NT2/D1 (cell line): ENCODE measurements around the gene PGBD5.

ENCODE experiments used
- DNase-seq: peaks from one replicate; pipeline ENCODE4 v3.0.0-alpha.2; 2011; ENCODE audit warnings: low read depth, low spot score
- H3K27me3 ChIP-seq: 2 replicates; pipeline ENCODE4 v1.6.0; 2011; ENCODE audit warnings: mild to moderate bottlenecking; ENCODE audit not compliant: insufficient read length, insufficient read depth
- H3K36me3 ChIP-seq: 2 replicates; pipeline ENCODE4 v1.6.1; 2011; ENCODE audit warnings: mild to moderate bottlenecking, low read length, mixed read lengths; ENCODE audit not compliant: insufficient read depth, insufficient read length
- H3K4me1 ChIP-seq: 2 replicates; pipeline ENCODE4 v1.5.1; 2011; ENCODE audit not compliant: insufficient read depth, insufficient read length
- H3K4me3 ChIP-seq: 2 replicates; pipeline ENCODE4 v1.5.1; 2011; ENCODE audit warnings: low read depth; ENCODE audit not compliant: insufficient read length
- H3K9ac ChIP-seq: 2 replicates; pipeline ENCODE4 v1.6.0; 2011; ENCODE audit warnings: low read depth; ENCODE audit not compliant: insufficient read length
- H3K9me3 ChIP-seq: 2 replicates; pipeline ENCODE4 v1.5.1; 2011; ENCODE audit warnings: mild to moderate bottlenecking, low read length; ENCODE audit not compliant: insufficient read depth
- SUZ12 ChIP-seq: IDR thresholded peaks from 2 replicates; pipeline ENCODE4 v1.6.1; 2011; ENCODE audit not compliant: insufficient read length, insufficient read depth; ENCODE audit errors: extremely low read depth
- YY1 ChIP-seq: IDR thresholded peaks from 2 replicates; pipeline ENCODE4 v1.6.1; 2011; ENCODE audit not compliant: insufficient read length, insufficient read depth
- ZNF274 ChIP-seq: IDR thresholded peaks from 2 replicates; pipeline ENCODE4 v1.6.1; 2011; ENCODE audit warnings: mild to moderate bottlenecking, low read depth, low read length

Gene PGBD5

GRCh38 chr1:230394134-230394533 is 32.0 kb downstream of the PGBD5 start:
- H3K36me3 ChIP-seq, result no peaks in the 10 kb centered on the region
- no peaks in the 10 kb centered on the region for H3K27me3 ChIP-seq
- TF ChIP-seq YY1 (no peak), SUZ12 (no peak), ZNF274 (no peak)
- no peak overlapping the region for H3K9ac ChIP-seq
- no peak overlapping the region for H3K4me3 ChIP-seq
- DNase-seq, result no peak
- no peaks in the 10 kb centered on the region for H3K9me3 ChIP-seq
- peaks cover 4% of the 10 kb centered on the region for H3K4me1 ChIP-seq

- peaks cover 4% of the 10 kb centered on the region for H3K4me1 ChIP-seq
- no peaks in the 10 kb centered on the region for H3K27me3 ChIP-seq
- DNase-seq, result no peak
- no peak overlapping the region for H3K9ac ChIP-seq
- no peaks in the 10 kb centered on the region for H3K9me3 ChIP-seq
- TF ChIP-seq YY1 (no peak), SUZ12 (no peak), ZNF274 (no peak)
- H3K4me3 ChIP-seq, result no peak overlapping the region
- H3K36me3 ChIP-seq, result no peaks in the 10 kb centered on the region
These were observed 32.4 kb downstream of the PGBD5 start for GRCh38 chr1:230393722-230394121.

GRCh38 chr1:230392920-230393521 is 33.1 kb downstream of the PGBD5 start:
- Histone ChIP-seq H3K9me3 (no peaks in the 10 kb centered on the region), H3K9ac (no peak overlapping the region), H3K36me3 (no peaks in the 10 kb centered on the region), H3K27me3 (no peaks in the 10 kb centered on the region), H3K4me3 (no peak overlapping the region), H3K4me1 (peaks cover 4% of the 10 kb centered on the region)
- TF ChIP-seq SUZ12 (no peak), YY1 (no peak), ZNF274 (no peak)
- DNase-seq, result no peak

GRCh38 chr1:230392536-230392909 is 33.6 kb downstream of the PGBD5 start:
- no peaks in the 10 kb centered on the region for H3K27me3 ChIP-seq
- no peaks in the 10 kb centered on the region for H3K36me3 ChIP-seq
- TF ChIP-seq SUZ12 (no peak), ZNF274 (no peak), YY1 (no peak)
- peaks cover 4% of the 10 kb centered on the region for H3K4me1 ChIP-seq
- DNase-seq, result no peak
- no peaks in the 10 kb centered on the region for H3K9me3 ChIP-seq
- no peak overlapping the region for H3K4me3 ChIP-seq
- no peak overlapping the region for H3K9ac ChIP-seq

GRCh38 chr1:230391776-230392535 is 34.2 kb downstream of the PGBD5 start:
- Histone ChIP-seq H3K4me3 (no peak overlapping the region), H3K27me3 (no peaks in the 10 kb centered on the region), H3K4me1 (peaks cover 4% of the 10 kb centered on the region), H3K9ac (no peak overlapping the region), H3K36me3 (no peaks in the 10 kb centered on the region), H3K9me3 (no peaks in the 10 kb centered on the region)
- TF ChIP-seq ZNF274, result no peak
- no peak for TF ChIP-seq SUZ12
- TF ChIP-seq YY1, result no peak
- DNase-seq, result no peak

- no peak for DNase-seq
- Histone ChIP-seq H3K9me3 (no peaks in the 10 kb centered on the region), H3K9ac (no peak overlapping the region), H3K4me1 (peaks cover 4% of the 10 kb centered on the region), H3K36me3 (no peaks in the 10 kb centered on the region), H3K27me3 (no peaks in the 10 kb centered on the region), H3K4me3 (no peak overlapping the region)
- TF ChIP-seq ZNF274, result no peak
- no peak for TF ChIP-seq YY1
These were observed 35.8 kb downstream of the PGBD5 start for GRCh38 chr1:230390371-230390770.

GRCh38 chr1:230387876-230388275 is 38.3 kb downstream of the PGBD5 start:
- no peak for TF ChIP-seq YY1
- no peak for TF ChIP-seq SUZ12
- TF ChIP-seq ZNF274, result no peak

More at GRCh38 chr1:230387876-230388275, 38.3 kb downstream of the PGBD5 start:
- no peak overlapping the region for H3K4me3 ChIP-seq
- H3K36me3 ChIP-seq, result no peaks in the 10 kb centered on the region
- H3K9me3 ChIP-seq, result no peaks in the 10 kb centered on the region
- H3K4me1 ChIP-seq, result peaks cover 4% of the 10 kb centered on the region
- no peak overlapping the region for H3K9ac ChIP-seq
- no peaks in the 10 kb centered on the region for H3K27me3 ChIP-seq
- DNase-seq, result no peak
